GM19372 (cell line): Measurements from ENCODE around the gene TBC1D2B.
"Not testable (repeated sequence)": the region's sequence is repeated elsewhere in the genome, so short reads cannot be mapped to it uniquely, and the experiment has no call there.

Source experiments
- ATAC-seq: cut with Tn5 transposase; IDR thresholded peaks from one replicate; pipeline ENCODE4 v1.9.1; 2021; ENCODE audit warnings: mild to moderate bottlenecking, low read depth, moderate library complexity; ENCODE audit not compliant: unreplicated experiment

Gene TBC1D2B

DNA sequence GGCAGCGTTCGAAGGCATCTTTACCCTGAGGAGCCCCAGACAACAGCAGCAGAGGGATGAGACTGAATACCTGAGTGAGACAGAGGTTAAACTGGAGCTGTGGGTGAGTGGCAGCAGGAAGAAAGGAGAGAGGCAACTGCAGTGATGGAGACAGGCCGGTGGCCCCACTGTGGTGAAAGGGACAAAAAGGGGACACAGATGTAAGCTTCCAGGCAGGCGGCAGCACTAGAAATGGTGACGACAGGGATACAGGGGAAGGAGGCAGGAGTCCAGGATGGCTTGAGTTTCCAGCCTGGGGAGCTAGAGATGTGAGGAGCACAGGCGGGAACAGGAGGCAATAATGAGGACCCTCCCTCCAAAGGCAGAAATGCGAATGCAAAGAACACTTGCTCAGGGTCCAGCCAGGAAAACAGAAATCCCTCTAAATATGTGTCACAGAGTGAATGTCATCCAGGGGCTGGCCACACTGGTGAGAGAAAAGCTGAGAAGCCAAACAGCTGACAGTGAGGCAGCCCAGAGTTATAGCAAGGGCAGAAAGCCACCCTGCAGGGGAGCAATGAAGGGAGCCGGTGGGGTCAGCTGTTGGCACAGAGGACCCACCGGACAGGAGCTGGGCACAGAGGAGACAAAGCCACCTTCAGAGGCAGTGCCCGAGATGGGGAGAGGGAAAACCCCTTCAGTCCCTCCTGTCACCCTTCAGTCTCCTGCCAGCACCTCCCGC is 70.1 kb downstream of the TBC1D2B start:
- no peak for ATAC-seq

DNA sequence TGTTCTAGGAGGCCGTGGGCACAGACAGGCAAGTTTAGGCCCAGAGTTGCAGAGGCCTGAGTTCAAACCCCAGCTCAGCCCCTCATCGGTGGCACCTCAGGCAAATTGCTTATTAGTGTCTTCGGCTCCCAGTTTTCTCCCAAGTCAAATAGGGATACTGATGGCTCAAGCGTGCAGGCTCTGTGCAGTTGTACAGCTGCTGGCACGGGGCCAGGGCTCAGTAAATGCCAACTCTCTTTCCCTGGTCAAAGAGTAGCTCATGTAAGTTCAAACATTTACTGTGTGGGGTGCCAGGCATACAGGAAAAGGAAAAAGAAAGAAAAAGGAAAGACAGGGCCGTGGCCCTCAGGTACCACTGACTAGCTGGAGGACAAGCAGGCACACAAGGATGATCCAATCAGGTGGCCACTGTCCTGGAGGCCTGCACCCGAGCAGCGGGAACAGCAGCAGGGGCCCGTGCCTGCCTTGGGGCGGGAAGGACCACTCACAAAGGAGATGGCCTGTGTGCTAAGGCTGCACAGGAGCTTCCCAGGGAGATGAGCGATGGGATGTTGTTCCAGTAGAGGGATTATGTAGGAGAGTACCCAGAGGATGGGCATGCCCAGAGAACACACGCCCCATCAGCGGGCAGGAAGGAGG is 70.8 kb downstream of the TBC1D2B start:
- ATAC-seq: no peak

GRCh38 chr15:78004919-78005634 is 72.4 kb downstream of the TBC1D2B start:
- ATAC-seq: no peak

DNA sequence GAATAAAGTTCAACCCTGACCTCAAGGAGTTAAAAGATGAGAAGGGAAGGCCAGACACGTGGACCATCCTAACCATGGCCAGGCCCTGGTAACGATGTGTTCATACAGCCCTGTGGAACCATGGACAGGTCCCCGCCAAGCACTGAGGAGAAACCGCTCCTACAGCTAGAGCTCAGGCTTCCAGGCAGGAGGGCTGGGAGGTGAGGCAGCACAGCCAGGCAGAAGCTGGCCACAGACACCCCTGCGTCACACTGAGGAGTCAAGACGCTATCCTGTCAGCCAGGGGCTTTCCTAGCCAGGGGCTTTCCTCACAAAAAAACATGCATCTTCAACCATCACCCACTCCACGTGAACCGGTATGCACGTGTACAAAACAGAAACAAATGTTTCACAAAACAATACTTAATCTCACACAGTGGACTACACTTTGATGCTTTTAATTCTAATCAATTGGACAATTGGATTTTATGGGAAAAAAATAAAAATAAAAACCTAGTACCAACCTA is 73.2 kb downstream of the TBC1D2B start:
- no peak for ATAC-seq

GRCh38 chr15:78003539-78004008 is 73.9 kb downstream of the TBC1D2B start:
- ATAC-seq: no peak

GRCh38 chr15:78002996-78003395 is 74.5 kb downstream of the TBC1D2B start:
- no peak for ATAC-seq

DNA sequence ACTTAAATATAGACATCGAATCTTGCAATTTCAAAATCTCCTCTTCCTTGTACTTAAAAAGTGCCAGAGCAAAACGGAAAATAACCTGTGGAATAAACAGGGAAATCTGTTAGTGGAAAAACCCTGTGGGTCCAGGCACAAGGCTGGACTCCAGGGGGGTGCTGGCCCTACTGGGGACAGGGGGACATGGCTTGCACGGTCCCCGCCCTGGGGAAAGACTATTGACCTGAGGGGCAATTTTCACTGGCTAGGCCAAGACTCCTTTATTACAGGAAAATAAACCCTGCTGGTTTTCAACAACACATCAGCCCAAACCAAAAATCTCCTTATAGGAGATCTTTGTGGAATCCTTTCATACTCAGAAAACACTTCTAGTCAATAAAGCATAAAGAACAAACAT is 75.9 kb downstream of the TBC1D2B start:
- ATAC-seq: no peak

- ATAC-seq: no peak
These were observed 76.6 kb downstream of the TBC1D2B start for GRCh38 chr15:78000927-78001249.

DNA sequence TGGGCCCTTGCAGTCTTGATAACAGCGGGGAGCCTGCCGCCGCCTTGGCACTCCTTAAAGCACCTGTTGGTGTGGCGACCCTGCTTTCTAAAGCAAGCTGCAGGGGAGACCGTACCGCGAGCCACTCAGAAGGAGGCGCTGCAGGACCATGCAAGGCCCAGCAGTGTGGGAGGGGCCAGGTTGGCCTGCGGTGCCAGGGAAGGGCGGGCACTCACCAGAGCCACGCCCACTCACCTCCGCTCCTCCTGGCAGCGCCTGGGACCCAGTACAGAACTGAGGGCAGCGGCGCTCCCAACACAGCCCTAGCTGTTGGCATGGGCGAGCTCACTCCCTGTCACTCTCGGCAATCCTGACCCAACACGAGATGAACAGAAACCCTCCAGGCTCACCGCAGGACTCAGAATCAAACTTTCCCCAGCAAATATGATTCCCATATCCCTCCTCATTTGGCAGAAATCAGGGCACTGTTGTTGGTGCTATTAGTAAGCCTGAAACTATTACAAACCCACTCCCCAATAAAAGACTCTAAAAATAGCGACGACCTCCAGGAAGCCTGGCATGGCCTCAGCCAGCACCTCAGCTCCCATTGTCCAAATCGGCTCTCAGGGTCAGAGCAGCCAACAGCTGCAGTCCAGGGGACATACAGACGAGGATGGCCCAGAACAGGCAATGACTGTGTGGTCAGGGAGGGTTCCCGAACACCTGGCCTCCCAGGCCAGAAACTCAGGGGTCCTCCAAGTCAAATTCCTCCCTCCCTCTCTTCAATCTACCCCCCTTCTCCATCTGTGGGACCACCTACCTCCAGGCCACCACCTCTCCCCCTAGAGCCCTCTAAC is 77.2 kb downstream of the TBC1D2B start:
- no peak for ATAC-seq

DNA sequence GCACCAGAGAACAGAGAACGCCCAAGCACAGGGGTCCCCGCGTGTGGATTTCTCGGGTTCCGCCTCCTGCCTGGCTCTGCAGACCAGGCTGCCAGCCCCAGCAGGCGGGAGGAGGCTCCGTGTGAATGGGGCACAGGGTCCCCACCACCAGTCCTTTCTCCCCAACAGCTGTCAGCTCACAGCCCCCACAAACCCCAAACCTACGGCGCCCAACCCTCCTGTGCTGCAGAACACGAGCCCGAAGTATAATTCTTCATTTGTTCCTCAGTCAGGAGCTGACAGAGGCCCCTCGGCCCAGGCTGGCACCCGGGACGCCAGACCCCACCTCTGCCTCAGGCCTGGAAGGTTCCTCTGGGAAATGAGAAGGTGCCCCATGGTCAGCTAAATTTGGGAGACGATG is 78.0 kb downstream of the TBC1D2B start:
- ATAC-seq: no peak

DNA sequence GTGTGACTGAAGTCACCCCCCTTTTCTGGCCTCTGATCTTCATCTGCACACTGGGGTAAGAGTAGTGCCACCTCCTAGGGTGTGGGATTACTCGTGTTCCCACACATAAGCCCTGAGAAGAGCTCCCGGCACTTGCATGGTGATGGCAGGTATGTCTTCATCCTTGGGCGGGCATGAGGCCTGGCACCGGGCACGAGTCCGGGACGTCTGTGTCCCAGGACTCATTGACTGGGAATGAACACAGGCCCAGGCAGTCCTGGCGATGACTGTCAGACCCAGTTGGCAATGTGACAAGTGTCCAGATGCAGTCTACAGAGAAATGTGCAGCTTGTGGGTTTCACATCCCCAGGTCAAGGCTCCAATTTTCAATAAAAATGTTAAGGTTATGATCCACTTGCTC is 78.9 kb downstream of the TBC1D2B start:
- no peak for ATAC-seq

DNA sequence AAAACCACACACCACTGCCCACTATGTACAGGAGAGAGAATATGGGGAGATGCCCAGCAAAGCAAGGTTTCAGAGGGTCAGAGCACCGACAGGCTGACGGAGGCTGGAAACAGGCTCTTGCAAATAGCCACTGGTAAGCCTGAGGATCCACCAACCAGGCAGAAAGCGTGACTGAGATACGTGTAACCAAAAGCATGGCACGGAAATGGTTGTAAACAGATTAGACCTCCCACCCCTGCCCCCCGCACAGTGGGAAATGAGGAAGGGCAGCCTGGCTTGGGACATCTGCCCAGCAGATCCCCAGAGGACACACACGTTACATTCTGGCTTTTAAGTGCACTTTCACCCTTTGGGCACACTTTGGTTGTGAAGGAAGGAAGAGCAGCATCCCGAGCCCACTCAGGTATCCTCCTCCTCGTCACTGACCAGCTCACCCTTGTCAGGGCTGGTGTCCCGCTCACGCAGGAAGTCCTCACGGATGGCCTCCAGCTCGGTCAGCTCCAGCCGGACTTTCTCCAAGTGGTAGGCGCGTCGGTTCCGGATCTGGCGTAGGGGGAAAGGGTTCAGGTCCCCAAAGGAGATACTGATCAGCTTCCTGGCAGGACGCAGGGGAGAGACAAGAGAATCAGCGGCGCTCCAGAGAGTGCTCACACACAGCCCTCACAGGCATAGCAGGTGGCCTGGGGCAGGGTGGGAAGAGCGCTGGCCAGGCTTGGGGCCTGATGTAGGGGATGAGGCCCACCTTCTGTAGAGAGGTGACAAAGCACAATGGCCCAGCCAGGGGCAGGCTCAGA is 79.6 kb downstream of the TBC1D2B start:
- ATAC-seq: not testable (repeated sequence)

- not testable (repeated sequence) for ATAC-seq
These were observed 80.3 kb downstream of the TBC1D2B start for GRCh38 chr15:77997221-77997620.

- not testable (repeated sequence) for ATAC-seq
These were observed 80.8 kb downstream of the TBC1D2B start for GRCh38 chr15:77996713-77997171.

DNA sequence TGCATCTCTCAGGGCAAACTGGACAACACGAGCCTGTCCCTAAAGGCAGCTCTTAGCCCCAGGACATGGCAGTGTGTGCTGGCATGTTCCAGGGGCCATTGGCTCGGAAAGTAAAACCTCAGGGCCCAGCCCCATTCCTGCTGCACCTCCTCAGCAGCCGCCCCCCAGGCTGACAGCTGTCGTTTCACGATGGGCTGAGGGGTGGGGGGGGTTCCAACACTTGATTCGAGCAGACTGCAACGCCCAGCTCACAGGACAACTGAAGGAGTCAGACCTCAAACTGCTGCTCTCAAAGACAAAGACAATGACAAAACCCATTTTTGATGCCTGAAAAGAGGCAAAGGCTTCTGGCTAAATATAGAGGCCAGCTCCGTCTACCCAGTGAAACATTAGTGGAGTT is 81.3 kb downstream of the TBC1D2B start:
- not testable (repeated sequence) for ATAC-seq

DNA sequence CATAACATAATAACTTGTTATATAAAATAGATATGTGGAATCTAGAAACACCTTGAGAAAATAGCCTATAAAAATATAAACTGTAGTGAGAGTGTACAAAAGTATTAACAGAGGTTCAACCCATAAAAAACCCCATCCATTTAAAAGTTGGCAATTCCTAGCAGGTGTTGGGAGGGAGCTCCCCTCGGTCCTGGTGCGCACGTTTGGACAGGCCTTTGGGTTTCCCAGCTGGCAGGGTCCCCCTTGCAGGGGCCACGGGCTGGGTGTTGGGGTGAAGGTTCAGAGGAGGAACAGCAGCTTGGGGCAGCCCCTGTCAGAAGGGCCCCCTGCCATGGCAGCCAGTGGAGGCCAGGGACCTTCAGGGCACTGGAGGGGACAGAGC is 82.0 kb downstream of the TBC1D2B start:
- not testable (repeated sequence) for ATAC-seq

GRCh38 chr15:77994893-77995536 is 82.5 kb downstream of the TBC1D2B start:
- ATAC-seq: not testable (repeated sequence)

DNA sequence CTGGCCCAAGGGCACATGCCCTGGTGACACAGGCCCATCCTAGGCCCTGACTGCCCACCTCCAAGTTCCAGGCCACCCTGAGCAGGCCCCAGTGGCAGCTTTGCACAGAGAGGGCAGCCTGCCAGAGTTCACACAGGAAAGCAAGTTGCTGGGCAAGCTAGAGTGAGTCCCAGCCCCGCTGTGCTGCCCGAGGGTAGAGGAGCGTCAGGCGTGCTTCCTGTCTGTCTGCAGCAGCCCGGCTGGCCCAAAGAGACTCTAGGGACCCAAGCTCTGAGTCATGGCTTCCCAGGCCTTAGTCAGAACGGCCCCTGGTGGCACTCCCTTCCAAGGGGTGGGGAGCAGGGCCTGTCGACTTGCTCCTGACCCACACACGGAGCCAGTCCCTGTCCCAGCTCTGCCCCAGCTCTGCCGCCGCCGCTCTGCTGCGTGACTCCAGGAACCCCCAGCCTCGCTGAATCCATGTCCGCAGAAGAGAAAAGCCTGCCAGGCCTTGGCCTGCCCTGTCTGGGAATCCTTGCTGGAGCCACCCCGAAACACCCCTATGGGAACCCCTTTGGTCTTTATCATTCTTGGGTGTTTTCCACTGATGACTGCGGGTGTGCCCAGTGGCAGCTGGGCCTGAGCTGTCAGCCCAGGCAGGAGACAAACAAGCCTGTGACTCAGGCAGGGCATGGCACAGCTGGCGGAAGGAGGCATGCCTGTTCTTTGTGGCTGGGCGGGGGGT is 83.4 kb downstream of the TBC1D2B start:
- peak; percentile 56 for ATAC-seq
